Esophagus muscularis mucosa (tissue), 4 donors: ENCODE data around the gene DDX53. TPM values are rescaled to one million over a fixed set of nuclear protein-coding genes. Genes with fewer than 3 reads are reported as not detected.

Experiments
- DNase-seq: peaks from one replicate; pipeline ENCODE4 v3.0.0-alpha.2; 2017; ENCODE audit errors: extremely low spot score
- H3K27ac ChIP-seq, 4 donors: fragments of 200-600 bp; sonication (generic); replicated peaks in 1 of 4; 1 replicate in 3 of 4; 2 replicates in 1 of 4; pipeline ENCODE4 v1.5.1; 2016 to 2019; ENCODE audit warnings: mild to moderate bottlenecking in 1 of 4
- H3K27me3 ChIP-seq, 4 donors: fragments of 200-600 bp; sonication (generic); one replicate each; pipeline versions ENCODE4 v1.5.1 to v1.6.0; 2016 to 2019
- H3K36me3 ChIP-seq, 4 donors: fragments of 200-600 bp; sonication (generic); one replicate each; pipeline ENCODE4 v1.5.1; 2016 to 2019
- H3K4me1 ChIP-seq, 4 donors: fragments of 200-600 bp; sonication (generic); one replicate each; pipeline ENCODE4 v1.5.1; 2016 to 2019
- H3K4me3 ChIP-seq, 4 donors: fragments of 200-600 bp; sonication (generic); 1 replicate in 2 of 4; 2 replicates in 2 of 4; pipeline ENCODE4 v1.5.1; 2016 to 2019; ENCODE audit warnings: mild to moderate bottlenecking in 4 of 4, moderate library complexity in 1 of 4
- H3K9me3 ChIP-seq, 4 donors: fragments of 200-600 bp; sonication (generic); 1 replicate in 3 of 4; 2 replicates in 1 of 4; pipeline ENCODE4 v1.5.1; 2016 to 2019
- EP300 ChIP-seq: sonication (generic); formaldehyde crosslinking; IDR thresholded peaks from one replicate; pipeline ENCODE4 v1.6.1; 2017; ENCODE audit warnings: antibody characterized with exemption
- POLR2A ChIP-seq: fragments of 450-650 bp; IDR thresholded peaks from one replicate; pipeline ENCODE4 v1.6.1; 2017; ENCODE audit warnings: antibody characterized with exemption, moderate library complexity, mild to moderate bottlenecking, low read depth
- POLR2AphosphoS5 ChIP-seq, 2 donors: sonication (generic); formaldehyde crosslinking; IDR thresholded peaks; one replicate each; pipeline ENCODE4 v1.6.1; 2017; ENCODE audit warnings: antibody characterized with exemption in 2 of 2
- WGBS: methylation state at CpG from one replicate; pipeline ENCODE4 v1.1.5; 2018; 5-methylcytosine and 5-hydroxymethylcytosine counted together
- intact Hi-C: fragments of 100-400 bp; cut with DNase I; formaldehyde crosslinking; loops from one replicate; pipeline ENCODE4 v1.15.1; 2023
- total RNA-seq, 4 donors: library from RNA; depleted of rRNA; stranded (reverse); fragments of >200 nt; gene quantifications; one replicate each; pipeline versions ENCODE4 v1.1.0 to v1.2.1, GENCODE V29; 2016
- TF ChIP-seq, protein P1 (sequence below), 3 experiments: fragments of 200-600 bp in 2 of 3; fragments of 450-650 bp in 1 of 3; sonication (generic) in 2 of 3; IDR thresholded peaks; one replicate each; pipeline ENCODE4 v1.5.1; 2017 to 2019; ENCODE audit warnings: antibody characterized with exemption in 3 of 3, mild to moderate bottlenecking in 2 of 3, moderate library complexity in 1 of 3

The DDX53 gene
- total RNA-seq, 4 donors from 2014 or later, result not detected

DNA sequence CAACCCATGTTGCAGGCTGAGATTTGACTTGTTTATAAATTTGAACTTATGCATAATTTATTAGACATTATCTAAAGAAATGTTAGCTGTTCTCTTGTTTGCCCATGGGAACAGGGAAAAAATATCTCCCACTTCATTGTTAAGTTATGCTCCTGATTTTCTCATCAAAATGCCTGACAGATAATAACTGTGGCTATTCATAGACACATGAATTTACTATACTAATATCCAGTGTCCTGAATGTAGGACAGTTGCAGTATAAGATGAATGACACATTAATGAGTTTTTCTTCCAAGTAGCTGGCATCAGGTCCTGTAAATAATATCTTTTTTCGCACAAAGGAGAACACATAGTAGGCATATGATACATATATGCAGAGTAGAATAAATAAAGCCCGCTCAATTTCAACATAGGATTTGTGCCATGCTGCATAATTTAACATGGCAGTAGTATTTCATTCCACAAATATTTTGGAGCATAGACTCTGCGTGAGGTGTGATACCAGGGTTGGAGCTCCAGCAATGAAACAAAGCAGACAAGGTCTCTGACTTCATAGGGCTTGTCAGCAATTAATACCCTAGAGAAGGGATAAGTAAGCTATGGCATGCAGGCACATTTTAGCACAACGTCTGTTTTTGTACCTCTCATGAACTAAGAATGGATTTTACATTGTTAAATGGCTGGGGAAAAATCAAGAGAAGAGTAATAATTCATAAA is 40.4 kb upstream of the DDX53 start:
- Histone ChIP-seq H3K9me3 (no peaks in the 10 kb centered on the region), H3K27me3 (no peaks in the 10 kb centered on the region), H3K27ac (no peak overlapping the region), H3K4me1 (no peaks in the 10 kb centered on the region), H3K4me3 (no peak overlapping the region), H3K36me3 (no peaks in the 10 kb centered on the region)
- intact Hi-C loops, result no loop called here
- 58% methylated on average over 4 of the region's 4 CpGs for WGBS
- TF ChIP-seq POLR2AphosphoS5 (IDR thresholded peaks at IDR 0.05) (no peak), EP300 (no peak), POLR2A (no peak)
- TF ChIP-seq, protein P1, sequence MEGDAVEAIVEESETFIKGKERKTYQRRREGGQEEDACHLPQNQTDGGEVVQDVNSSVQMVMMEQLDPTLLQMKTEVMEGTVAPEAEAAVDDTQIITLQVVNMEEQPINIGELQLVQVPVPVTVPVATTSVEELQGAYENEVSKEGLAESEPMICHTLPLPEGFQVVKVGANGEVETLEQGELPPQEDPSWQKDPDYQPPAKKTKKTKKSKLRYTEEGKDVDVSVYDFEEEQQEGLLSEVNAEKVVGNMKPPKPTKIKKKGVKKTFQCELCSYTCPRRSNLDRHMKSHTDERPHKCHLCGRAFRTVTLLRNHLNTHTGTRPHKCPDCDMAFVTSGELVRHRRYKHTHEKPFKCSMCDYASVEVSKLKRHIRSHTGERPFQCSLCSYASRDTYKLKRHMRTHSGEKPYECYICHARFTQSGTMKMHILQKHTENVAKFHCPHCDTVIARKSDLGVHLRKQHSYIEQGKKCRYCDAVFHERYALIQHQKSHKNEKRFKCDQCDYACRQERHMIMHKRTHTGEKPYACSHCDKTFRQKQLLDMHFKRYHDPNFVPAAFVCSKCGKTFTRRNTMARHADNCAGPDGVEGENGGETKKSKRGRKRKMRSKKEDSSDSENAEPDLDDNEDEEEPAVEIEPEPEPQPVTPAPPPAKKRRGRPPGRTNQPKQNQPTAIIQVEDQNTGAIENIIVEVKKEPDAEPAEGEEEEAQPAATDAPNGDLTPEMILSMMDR (IDR thresholded peaks at IDR 0.05), result no peak
- no peak for DNase-seq

DNA sequence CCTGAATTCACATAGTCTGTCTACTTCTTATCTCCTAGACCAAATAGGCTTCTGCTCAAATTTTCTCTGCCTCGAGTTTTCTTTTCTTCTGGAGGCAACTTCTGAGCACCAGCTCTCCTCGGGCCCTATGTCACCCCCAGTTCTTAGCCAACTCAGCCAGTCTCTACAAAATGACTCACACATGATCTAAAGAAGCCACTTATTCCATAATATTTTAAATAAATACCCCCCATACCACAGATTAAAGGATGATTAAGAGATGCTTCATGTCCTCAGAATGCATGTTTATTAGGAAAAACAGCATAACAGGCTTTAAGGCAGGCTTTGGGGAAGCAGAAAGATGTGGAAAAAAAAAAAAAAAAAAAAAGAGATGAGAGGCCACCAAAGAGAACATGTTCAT is 36.6 kb upstream of the DDX53 start:
- intact Hi-C loops, result no loop called here
- WGBS, result 70% methylated on average over 2 of the region's 2 CpGs

DNA sequence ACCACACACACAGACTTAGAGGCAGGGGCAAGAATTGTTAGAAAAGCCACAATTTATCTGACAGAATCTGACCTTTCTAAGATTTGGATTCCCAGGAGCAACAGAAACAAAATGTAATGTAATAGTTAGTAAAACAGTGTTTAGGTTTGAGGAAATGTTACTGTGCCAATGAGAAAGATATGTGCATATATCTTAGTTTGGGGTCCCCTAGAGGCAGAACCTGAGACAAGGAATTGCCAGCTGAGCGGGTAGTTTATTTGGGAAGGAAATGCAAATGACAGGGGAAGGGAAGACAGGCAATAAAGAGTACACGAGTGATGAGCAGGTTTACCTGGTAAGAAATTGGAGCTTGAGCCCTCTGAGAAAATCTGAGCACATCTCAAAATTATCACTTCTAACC is 31.3 kb upstream of the DDX53 start:
- intact Hi-C loops, result no loop called here
- Histone ChIP-seq H3K27ac (no peak overlapping the region), H3K27me3 (no peaks in the 10 kb centered on the region), H3K4me1 (no peaks in the 10 kb centered on the region), H3K9me3 (no peaks in the 10 kb centered on the region), H3K36me3 (no peaks in the 10 kb centered on the region), H3K4me3 (no peak overlapping the region)
- 75% methylated on average over 2 of the region's 2 CpGs for WGBS
- DNase-seq, result no peak
- TF ChIP-seq POLR2A, result no peak
- no peak for TF ChIP-seq EP300
- no peak for TF ChIP-seq POLR2AphosphoS5 (IDR thresholded peaks at IDR 0.05)
- TF ChIP-seq, protein P1 (IDR thresholded peaks at IDR 0.05), result no peak

More for the DNA sequence above, 36.6 kb upstream of the DDX53 start:
- Histone ChIP-seq H3K27ac (no peak overlapping the region), H3K4me3 (no peak overlapping the region), H3K36me3 (no peaks in the 10 kb centered on the region), H3K9me3 (no peaks in the 10 kb centered on the region), H3K27me3 (no peaks in the 10 kb centered on the region), H3K4me1 (no peaks in the 10 kb centered on the region)
- DNase-seq, result no peak
- TF ChIP-seq POLR2AphosphoS5 (IDR thresholded peaks at IDR 0.05), result no peak
- TF ChIP-seq POLR2A, result no peak
- TF ChIP-seq EP300, result no peak
- TF ChIP-seq, protein P1 (IDR thresholded peaks at IDR 0.05), result no peak

GRCh38 chrX:22969411-22969810 is 30.3 kb upstream of the DDX53 start:
- H3K36me3 ChIP-seq, result no peaks in the 10 kb centered on the region
- WGBS, result 15% methylated on average over 1 of the region's 1 CpG
- no peaks in the 10 kb centered on the region for H3K27me3 ChIP-seq
- H3K9me3 ChIP-seq, result no peaks in the 10 kb centered on the region
- no peak overlapping the region for H3K4me3 ChIP-seq
- H3K4me1 ChIP-seq, result no peaks in the 10 kb centered on the region
- DNase-seq, result no peak
- TF ChIP-seq POLR2AphosphoS5 (IDR thresholded peaks at IDR 0.05) (no peak), EP300 (no peak), POLR2A (no peak)
- TF ChIP-seq, protein P1 (IDR thresholded peaks at IDR 0.05), result no peak
- intact Hi-C loops, result no loop called here
- no peak overlapping the region for H3K27ac ChIP-seq

DNA sequence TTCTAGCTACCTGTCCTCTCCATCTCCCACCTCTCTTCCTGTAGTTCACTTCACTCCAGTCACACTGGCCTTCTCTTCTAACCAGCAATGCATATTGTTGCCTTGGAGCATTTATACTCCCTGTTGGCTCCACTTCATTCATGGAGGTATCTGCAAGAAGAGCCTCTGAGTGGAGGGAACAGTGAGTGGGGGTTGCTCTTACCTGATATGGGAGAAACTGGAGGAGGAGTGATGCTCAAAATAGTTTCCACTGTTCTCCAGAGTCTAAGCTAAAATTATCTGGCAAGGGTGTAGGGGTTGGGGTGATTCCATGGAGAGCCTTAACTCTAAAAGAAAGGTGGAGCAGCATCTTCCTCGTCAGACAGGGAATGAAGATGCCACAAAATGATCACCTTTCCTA is 28.9 kb upstream of the DDX53 start:
- TF ChIP-seq, protein P1 (IDR thresholded peaks at IDR 0.05), result no peak
- TF ChIP-seq EP300, result no peak
- no peak for TF ChIP-seq POLR2A
- TF ChIP-seq POLR2AphosphoS5 (IDR thresholded peaks at IDR 0.05), result no peak
- no peak for DNase-seq
- Histone ChIP-seq H3K27me3 (no peaks in the 10 kb centered on the region), H3K4me3 (no peak overlapping the region), H3K4me1 (no peaks in the 10 kb centered on the region), H3K27ac (no peak overlapping the region), H3K9me3 (no peaks in the 10 kb centered on the region), H3K36me3 (no peaks in the 10 kb centered on the region)
- intact Hi-C loops, result no loop called here
- WGBS, result 71% methylated on average over 1 of the region's 1 CpG
